T-cell (primary cell): ENCODE measurements around the gene ABCC1. TPM values are rescaled to one million over a fixed set of nuclear protein-coding genes. Genes with fewer than 3 reads are reported as not detected.
"Not testable (repeated sequence)": the region's sequence is repeated elsewhere in the genome, so short reads cannot be mapped to it uniquely, and the experiment has no call there.

Experiments used
- ATAC-seq, 4 experiments: fragments of 200-7000 bp in 3 of 4; fragments of 150-1000 bp in 1 of 4; cut with Tn5 transposase; replicated peaks in 1 of 4; 1 replicate in 3 of 4; 2 replicates in 1 of 4; pipeline ENCODE4 v1.10.0; 2021; ENCODE audit warnings: moderate library complexity in 3 of 4, mild to moderate bottlenecking in 2 of 4, moderate number of reproducible peaks in 1 of 4
- CTCF ChIA-PET, 2 donors: fragments of 300-600 bp; sonication (Branson Sonifier 250); formaldehyde crosslinking; loops; one replicate each; lab custom pipeline; 2022; ENCODE audit warnings: antibody characterized with exemption in 2 of 2; lab: Charles Lee
- POLR2A ChIA-PET, 2 donors: fragments of 300-600 bp; sonication (Branson Sonifier 250); formaldehyde crosslinking; loops; one replicate each; lab custom pipeline; 2022; ENCODE audit warnings: antibody characterized with exemption in 2 of 2; lab: Charles Lee
- DNase-seq, 35 experiments: peaks; one replicate each; pipeline versions ENCODE4 v3.0.0 to v3.0.0-alpha.2; 2013 to 2023
- H3K27ac ChIP-seq: one replicate; pipeline ENCODE4 v1.5.1; 2013; ENCODE audit warnings: low read length
- H3K27me3 ChIP-seq, 2 experiments: replicated peaks in 1 of 2; 1 replicate in 1 of 2; 2 replicates in 1 of 2; pipeline versions ENCODE4 v1.6.1 to v1.7.0; 2013; ENCODE audit warnings: low read length in 1 of 2, mixed read lengths in 1 of 2; ENCODE audit not compliant: control insufficient read depth in 2 of 2, insufficient read depth in 2 of 2; ENCODE audit errors: extremely low read depth in 1 of 2
- H3K36me3 ChIP-seq, 2 donors: 1 replicate in 1 of 2; 2 replicates in 1 of 2; pipeline versions ENCODE4 v1.6.1 to v1.7.0; 2013; ENCODE audit warnings: low read length in 1 of 2; ENCODE audit not compliant: control insufficient read depth in 2 of 2, insufficient read depth in 1 of 2; ENCODE audit errors: extremely low read depth in 1 of 2
- H3K4me1 ChIP-seq, 2 experiments: 1 replicate in 1 of 2; 2 replicates in 1 of 2; pipeline versions ENCODE4 v1.6.1 to v1.7.0; 2013; ENCODE audit warnings: low read length in 2 of 2, mixed read lengths in 1 of 2; ENCODE audit not compliant: insufficient read depth in 2 of 2, control insufficient read depth in 1 of 2; ENCODE audit errors: extremely low read depth in 1 of 2
- H3K4me3 ChIP-seq, 2 donors: 1 replicate in 1 of 2; 2 replicates in 1 of 2; pipeline versions ENCODE4 v1.5.1 to v1.7.0; 2013; ENCODE audit warnings: mild to moderate bottlenecking in 2 of 2, low read length in 1 of 2, moderate library complexity in 1 of 2; ENCODE audit not compliant: control insufficient read depth in 1 of 2; ENCODE audit errors: extremely low read depth in 1 of 2
- H3K9me3 ChIP-seq: 2 replicates; pipeline ENCODE4 v1.7.0; 2013
- H3K27ac Mint-ChIP-seq, 2 donors: one replicate each; pipeline ENCODE4 v1.8.0; 2020 to 2021; ENCODE audit warnings: mild to moderate bottlenecking in 2 of 2, mixed read lengths in 2 of 2
- H3K27me3 Mint-ChIP-seq, 2 donors: one replicate each; pipeline ENCODE4 v1.8.0; 2021 to 2022; ENCODE audit warnings: mixed read lengths in 2 of 2
- H3K36me3 Mint-ChIP-seq: one replicate; pipeline ENCODE4 v1.8.0; 2021; ENCODE audit warnings: mixed read lengths
- H3K4me1 Mint-ChIP-seq, 3 donors: one replicate each; pipeline ENCODE4 v1.8.0; 2020 to 2022; ENCODE audit warnings: mixed read lengths in 3 of 3, mild to moderate bottlenecking in 1 of 3
- H3K4me3 Mint-ChIP-seq, 3 donors: one replicate each; pipeline ENCODE4 v1.8.0; 2020 to 2022; ENCODE audit warnings: mild to moderate bottlenecking in 3 of 3, mixed read lengths in 3 of 3, moderate library complexity in 3 of 3
- H3K9me3 Mint-ChIP-seq, 3 donors: one replicate each; pipeline ENCODE4 v1.8.0; 2020 to 2022; ENCODE audit warnings: mixed read lengths in 3 of 3
- WGBS: methylation state at CpG from one replicate; pipeline ENCODE4 v1.1.5; 2013; ENCODE audit warnings: missing lambda C conversion rate; ENCODE audit not compliant: insufficient coverage; 5-methylcytosine and 5-hydroxymethylcytosine counted together
- total RNA-seq, 35 experiments: library from RNA in 6 of 35; stranded (reverse) in 6 of 35; fragments of 120-200 nt in 1 of 35; gene quantifications; one replicate each; pipeline versions ENCODE4 v1.2.1 to v1.2.4 and lab custom pipeline; 2013 to 2026

The ABCC1 gene
- total RNA-seq, 5 donors from 2014 or later (not counting 1 experiment from before 2014, with no cell fraction given): 59.4 to 68.1 (median 63.0) TPM

DNA sequence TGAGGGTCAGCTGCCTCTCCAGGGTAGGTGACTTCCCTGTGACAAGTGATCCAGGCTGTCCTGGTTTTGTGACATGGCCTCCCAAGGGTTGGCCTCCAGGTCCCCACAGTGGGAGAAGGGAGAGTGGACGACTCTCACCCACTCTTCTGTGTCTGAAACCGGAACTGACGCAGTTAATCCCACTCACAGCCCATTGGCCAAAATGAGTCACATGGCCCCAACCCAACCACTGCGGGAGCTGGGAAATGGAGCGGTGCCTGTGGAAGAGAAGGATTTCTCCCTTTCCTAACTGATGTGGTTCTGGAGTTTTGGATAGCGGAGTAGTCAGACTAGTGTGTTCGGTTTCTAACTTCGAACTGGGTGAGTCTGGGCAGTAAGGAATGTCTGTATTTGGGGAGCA, 194.5 kb downstream of the ABCC1 start:
- H3K9me3 ChIP-seq: no peaks in the 10 kb centered on the region
- ChIA-PET CTCF (no interaction called here), POLR2A (no interaction called here)
- H3K4me3 ChIP-seq: no peak overlapping the region
- no peaks in the 10 kb centered on the region for H3K27me3 ChIP-seq
- no CpG with 5 or more reads among the region's 8 CpGs for WGBS
- ATAC-seq: no peak
- Mint-ChIP-seq H3K4me1 (no peaks in the 10 kb centered on the region), H3K27ac (no peak overlapping the region), H3K36me3 (peaks cover 43% of the 10 kb centered on the region), H3K9me3 (no peaks in the 10 kb centered on the region), H3K4me3 (no peak overlapping the region), H3K27me3 (no peaks in the 10 kb centered on the region)
- no peaks in the 10 kb centered on the region for H3K4me1 ChIP-seq
- no peak for DNase-seq
- no peak overlapping the region for H3K27ac ChIP-seq
- H3K36me3 ChIP-seq: peaks cover 12 to 60% of the 10 kb centered on the region in 2 donors

DNA sequence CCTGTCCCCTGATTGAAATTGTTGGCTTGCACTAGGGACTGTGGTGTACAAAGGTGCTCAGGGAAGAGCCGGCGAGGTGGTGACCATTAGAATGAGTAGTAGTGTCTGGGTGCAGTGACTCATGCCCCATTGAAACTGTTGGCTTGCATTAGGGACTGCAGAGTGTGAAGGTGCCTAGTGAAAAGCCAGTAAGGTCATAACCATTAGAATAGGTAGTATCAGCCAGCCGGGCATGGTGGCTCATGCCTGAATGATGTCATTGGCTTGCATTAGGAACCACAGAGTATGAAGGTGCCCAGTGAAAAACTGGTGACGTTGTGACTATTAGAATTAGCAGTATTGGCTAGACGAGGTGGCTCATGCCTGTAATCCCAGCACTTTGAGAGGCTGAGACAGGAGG, 195.0 kb downstream of the ABCC1 start:
- no peaks in the 10 kb centered on the region for H3K4me1 ChIP-seq
- DNase-seq (no peak), ATAC-seq (no peak)
- no peaks in the 10 kb centered on the region for H3K27me3 ChIP-seq
- Mint-ChIP-seq H3K27me3 (no peaks in the 10 kb centered on the region), H3K4me3 (no peak overlapping the region), H3K36me3 (peaks cover 42% of the 10 kb centered on the region), H3K4me1 (no peaks in the 10 kb centered on the region), H3K9me3 (no peaks in the 10 kb centered on the region), H3K27ac (no peak overlapping the region)
- no peaks in the 10 kb centered on the region for H3K9me3 ChIP-seq
- H3K36me3 ChIP-seq: peaks cover 12 to 56% of the 10 kb centered on the region in 2 donors
- H3K27ac ChIP-seq: no peak overlapping the region
- WGBS: 97% methylated on average over 4 of the region's 5 CpGs
- ChIA-PET CTCF (no interaction called here), POLR2A (no interaction called here)
- H3K4me3 ChIP-seq: no peak overlapping the region

DNA sequence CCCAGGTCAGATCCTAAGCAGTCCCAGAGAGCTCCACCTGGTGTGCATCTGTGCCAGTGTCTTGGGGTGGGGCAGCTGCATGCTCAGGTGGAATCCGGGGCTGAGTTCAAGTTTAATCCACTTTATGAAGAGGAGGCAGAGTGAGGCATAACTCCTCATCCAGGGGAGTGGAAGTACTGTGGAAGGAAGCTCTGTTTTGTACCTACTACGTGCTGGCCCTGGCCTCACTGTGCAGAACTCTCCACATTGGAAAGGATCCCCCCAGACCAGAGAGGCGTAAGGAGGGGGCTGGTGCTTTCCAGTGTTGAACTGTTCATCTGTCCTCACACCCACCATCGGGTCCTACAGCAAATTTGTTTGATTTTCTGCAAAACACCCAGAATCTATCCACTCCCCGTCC, 195.9 kb downstream of the ABCC1 start:
- 98% methylated on average over 3 of the region's 5 CpGs for WGBS
- Histone ChIP-seq H3K36me3 (peaks cover 7 to 47% of the 10 kb centered on the region in 2 donors), H3K9me3 (no peaks in the 10 kb centered on the region), H3K27ac (no peak overlapping the region), H3K4me1 (no peaks in the 10 kb centered on the region), H3K4me3 (no peak overlapping the region), H3K27me3 (no peaks in the 10 kb centered on the region)
- Mint-ChIP-seq H3K9me3 (no peaks in the 10 kb centered on the region), H3K36me3 (peaks cover 36% of the 10 kb centered on the region), H3K27me3 (no peaks in the 10 kb centered on the region), H3K4me3 (no peak overlapping the region), H3K4me1 (no peaks in the 10 kb centered on the region), H3K27ac (no peak overlapping the region)
- DNase-seq (no peak), ATAC-seq (no peak)
- POLR2A ChIA-PET: no interaction called here
- CTCF ChIA-PET: interaction anchor here in 1 of 2 donors (0.6 kb wide), 1 partner anchor 17 kb away, joined by 11 read pairs; no protein-coding TSS in a partner anchor

DNA sequence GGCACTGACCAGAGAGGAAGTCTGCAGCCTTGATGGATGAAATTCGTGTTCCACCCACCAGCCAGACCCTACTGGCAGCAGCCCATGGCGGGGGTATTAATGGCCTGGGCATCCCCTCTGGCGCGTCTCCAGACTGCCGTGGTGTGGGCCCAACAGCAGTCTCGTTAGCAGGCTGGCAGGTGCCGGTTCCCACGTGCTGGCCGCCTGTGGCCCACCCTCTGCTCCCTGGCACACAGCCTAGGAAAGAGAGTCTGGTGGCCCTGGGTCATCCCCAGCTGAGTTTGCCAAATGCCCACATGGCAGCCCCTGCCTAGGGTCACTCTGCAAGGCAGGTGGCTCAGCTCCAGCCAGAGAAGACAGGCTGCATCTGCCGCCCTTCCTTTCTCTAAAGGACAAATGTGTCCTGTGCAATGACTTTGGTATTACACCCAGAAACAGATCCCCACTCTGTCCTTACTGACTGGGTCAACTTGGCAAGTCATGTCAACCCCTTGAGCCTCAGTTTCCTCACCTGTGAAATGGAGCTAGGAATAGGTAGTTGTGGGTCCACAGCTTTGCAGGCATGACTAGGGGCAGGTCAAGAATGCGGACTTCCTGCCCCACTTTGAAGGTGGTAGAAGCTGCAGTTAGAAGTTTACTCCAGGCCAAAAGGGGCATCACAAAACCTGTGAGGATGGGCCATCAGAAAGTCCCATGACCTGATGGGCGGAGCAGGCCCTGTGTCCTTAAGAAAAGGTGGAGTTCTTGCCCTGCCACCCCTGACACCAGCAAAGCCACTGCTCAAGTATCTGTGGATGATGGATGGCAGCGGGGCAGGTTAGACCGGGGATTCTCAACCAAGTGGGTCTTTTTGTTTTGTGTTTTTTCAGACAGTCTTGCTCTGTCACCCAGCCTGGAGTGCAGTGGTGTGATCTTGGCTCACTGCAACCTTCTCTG, 197.2 kb downstream of the ABCC1 start:
- no peaks in the 10 kb centered on the region for H3K9me3 Mint-ChIP-seq
- Histone ChIP-seq H3K27ac (no peak overlapping the region), H3K36me3 (peaks cover 0 to 34% of the 10 kb centered on the region in 2 donors), H3K27me3 (no peaks in the 10 kb centered on the region), H3K4me3 (no peak overlapping the region), H3K4me1 (no peaks in the 10 kb centered on the region), H3K9me3 (no peaks in the 10 kb centered on the region)
- POLR2A ChIA-PET: interaction anchor here in 1 of 2 donors (0.5 kb wide), 1 partner anchor 29 kb away, joined by 5 read pairs; no protein-coding TSS in a partner anchor
- H3K4me1 Mint-ChIP-seq: no peaks in the 10 kb centered on the region
- no peak overlapping the region for H3K4me3 Mint-ChIP-seq
- whole genome bisulfite sequencing: 90% methylated on average over 11 of the region's 14 CpGs
- CTCF ChIA-PET: no interaction called here
- H3K27ac Mint-ChIP-seq: no peak overlapping the region
- no peaks in the 10 kb centered on the region for H3K27me3 Mint-ChIP-seq
- DNase-seq (no peak), ATAC-seq (no peak)
- peaks cover 25% of the 10 kb centered on the region for H3K36me3 Mint-ChIP-seq

DNA sequence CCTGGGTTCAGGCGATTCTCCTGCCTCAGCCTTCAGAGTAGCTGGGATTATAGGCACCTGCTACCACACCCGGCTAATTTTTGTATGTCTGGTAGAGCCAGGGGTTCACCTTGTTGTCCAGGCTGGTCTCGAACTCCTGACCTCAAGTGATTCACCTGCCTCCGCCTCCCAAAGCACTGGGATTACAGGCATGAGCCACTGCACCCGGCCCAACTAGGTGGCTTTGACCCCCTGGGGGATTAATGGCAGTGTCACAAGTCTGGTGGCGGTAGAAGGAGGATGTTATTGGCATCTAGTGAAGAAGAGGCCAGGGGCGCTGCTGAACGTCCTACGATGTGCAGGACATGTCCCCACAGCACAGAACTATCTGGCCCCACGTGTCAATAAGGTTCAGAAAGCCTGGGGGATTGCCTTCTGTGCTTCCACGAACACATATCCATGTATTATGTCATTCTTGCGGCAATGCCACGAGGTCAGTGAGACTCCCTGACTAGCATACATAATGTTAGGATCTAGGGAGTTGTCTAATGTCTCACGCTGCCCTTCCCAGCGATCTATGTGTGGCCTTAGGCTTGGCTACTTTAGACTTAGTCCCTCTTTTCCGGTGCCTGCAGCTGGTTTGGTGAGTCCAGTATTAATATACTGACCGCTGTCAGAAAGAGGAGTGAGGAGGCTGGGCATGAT, 198.0 kb downstream of the ABCC1 start:
- no peaks in the 10 kb centered on the region for H3K4me1 ChIP-seq
- no peaks in the 10 kb centered on the region for H3K9me3 ChIP-seq
- POLR2A ChIA-PET: no interaction called here
- peaks cover 0 to 26% of the 10 kb centered on the region in 2 donors for H3K36me3 ChIP-seq
- CTCF ChIA-PET: no interaction called here
- WGBS: 97% methylated on average over 15 of the region's 17 CpGs
- no peak for ATAC-seq
- H3K27ac ChIP-seq: no peak overlapping the region
- no peak for DNase-seq
- H3K4me3 ChIP-seq: no peak overlapping the region
- no peaks in the 10 kb centered on the region for H3K4me1 Mint-ChIP-seq
- H3K27me3 ChIP-seq: no peaks in the 10 kb centered on the region
- H3K27me3 Mint-ChIP-seq: no peaks in the 10 kb centered on the region
- peaks cover 20% of the 10 kb centered on the region for H3K36me3 Mint-ChIP-seq
- no peaks in the 10 kb centered on the region for H3K9me3 Mint-ChIP-seq
- no peak overlapping the region for H3K4me3 Mint-ChIP-seq
- H3K27ac Mint-ChIP-seq: no peak overlapping the region

DNA sequence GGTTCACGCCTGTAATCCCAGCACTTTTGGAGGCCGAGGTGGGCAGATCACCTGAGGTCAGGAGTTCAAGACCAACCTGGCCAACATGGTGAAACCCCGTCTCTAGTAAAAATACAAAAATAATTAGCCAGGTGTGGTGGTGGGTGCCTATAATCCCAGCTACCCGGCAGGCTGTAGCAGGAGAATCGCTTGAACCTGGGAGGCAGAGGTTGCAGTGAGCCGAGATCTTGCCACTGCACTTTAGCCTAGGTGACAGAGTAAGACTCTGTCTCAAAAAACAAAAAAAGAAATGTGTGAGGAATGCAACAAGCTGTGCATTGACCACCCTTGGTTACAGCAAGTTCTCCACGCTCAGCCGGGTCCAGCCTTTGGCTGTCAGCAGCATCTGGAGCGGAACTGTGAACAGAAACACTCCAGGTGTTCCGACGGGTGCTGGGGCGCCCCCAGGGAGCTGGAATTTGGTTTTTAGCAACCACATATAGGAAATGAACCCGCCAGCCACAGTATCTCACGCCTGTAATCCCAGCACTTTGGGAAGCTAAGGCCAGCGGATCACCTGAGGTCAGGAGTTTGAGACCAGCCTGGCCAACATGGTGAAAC, 198.7 kb downstream of the ABCC1 start:
- 90% methylated on average over 14 of the region's 15 CpGs for WGBS

More for the DNA sequence above, 198.7 kb downstream of the ABCC1 start:
- POLR2A ChIA-PET, H3K27me3 Mint-ChIP-seq, DNase-seq, CTCF ChIA-PET, H3K4me1 Mint-ChIP-seq, ATAC-seq, H3K4me3 Mint-ChIP-seq, H3K9me3 ChIP-seq, H3K4me3 ChIP-seq, H3K27ac Mint-ChIP-seq, H3K27me3 ChIP-seq, H3K9me3 Mint-ChIP-seq, H3K4me1 ChIP-seq, H3K27ac ChIP-seq: not testable (repeated sequence)
- H3K36me3 ChIP-seq: peaks cover 0 to 20% of the 10 kb centered on the region in 2 donors
- peaks cover 15% of the 10 kb centered on the region for H3K36me3 Mint-ChIP-seq
